Measurements from ENCODE around the gene GALNT9. TPM values are rescaled to one million over a fixed set of nuclear protein-coding genes. Genes with fewer than 3 reads are reported as not detected.

GALNT9 gene
- total RNA-seq, 1 donor from 2014 or later = not detected

DNA sequence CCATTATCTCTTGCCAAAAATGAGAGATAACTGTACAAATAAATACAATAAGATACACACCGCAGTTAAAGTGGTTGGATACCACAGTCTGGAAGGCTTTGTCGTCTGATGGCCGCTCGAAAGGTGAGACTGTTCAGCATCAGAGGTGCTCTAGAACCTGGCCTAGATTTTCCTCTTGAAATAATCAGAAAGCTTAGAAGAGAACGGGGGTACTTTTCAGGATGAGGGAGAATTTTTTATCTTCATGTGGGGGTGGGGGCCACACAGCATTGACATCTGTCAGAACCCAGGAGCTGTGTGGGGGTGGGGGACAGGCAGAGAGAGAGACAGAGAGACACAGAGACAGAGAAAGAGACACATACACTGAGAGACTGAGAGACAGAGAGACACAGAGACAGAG is 90.5 kb downstream of the GALNT9 start:
- Histone ChIP-seq H3K9me3 (replicated peaks) (no peaks in the 10 kb centered on the region), H3K4me3 (no peak overlapping the region), H3K36me3 (no peaks in the 10 kb centered on the region), H3K4me1 (no peaks in the 10 kb centered on the region), H3K27ac (replicated peaks) (no peak overlapping the region), H3K27me3 (ENCODE audit: low read depth) (peaks cover 20% of the 10 kb centered on the region)
- intact Hi-C loops (cut with micrococcal nuclease) = no loop called here
- TF ChIP-seq, protein P1, sequence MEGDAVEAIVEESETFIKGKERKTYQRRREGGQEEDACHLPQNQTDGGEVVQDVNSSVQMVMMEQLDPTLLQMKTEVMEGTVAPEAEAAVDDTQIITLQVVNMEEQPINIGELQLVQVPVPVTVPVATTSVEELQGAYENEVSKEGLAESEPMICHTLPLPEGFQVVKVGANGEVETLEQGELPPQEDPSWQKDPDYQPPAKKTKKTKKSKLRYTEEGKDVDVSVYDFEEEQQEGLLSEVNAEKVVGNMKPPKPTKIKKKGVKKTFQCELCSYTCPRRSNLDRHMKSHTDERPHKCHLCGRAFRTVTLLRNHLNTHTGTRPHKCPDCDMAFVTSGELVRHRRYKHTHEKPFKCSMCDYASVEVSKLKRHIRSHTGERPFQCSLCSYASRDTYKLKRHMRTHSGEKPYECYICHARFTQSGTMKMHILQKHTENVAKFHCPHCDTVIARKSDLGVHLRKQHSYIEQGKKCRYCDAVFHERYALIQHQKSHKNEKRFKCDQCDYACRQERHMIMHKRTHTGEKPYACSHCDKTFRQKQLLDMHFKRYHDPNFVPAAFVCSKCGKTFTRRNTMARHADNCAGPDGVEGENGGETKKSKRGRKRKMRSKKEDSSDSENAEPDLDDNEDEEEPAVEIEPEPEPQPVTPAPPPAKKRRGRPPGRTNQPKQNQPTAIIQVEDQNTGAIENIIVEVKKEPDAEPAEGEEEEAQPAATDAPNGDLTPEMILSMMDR (IDR thresholded peaks at IDR 0.05; ENCODE audit: borderline replicate concordance) = no peak
- no peak for DNase-seq

DNA sequence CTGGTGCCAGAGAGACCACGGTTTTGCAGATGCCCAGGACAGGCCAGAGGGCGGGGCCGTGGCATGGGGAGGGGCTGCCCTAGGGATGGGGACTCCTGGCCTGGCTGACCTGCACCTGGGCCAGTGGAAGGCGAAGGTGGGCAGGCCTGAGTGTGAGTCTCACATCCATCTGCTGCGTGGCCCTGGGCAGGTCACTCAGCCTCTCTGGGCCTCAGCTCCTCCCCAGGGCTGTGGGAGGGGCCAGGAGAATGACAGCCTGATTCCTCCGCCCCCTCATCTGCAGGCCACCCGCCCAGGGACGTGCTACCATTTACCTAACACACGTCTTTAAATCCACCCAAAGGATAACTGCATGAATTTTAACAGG is 90.9 kb downstream of the GALNT9 start:
- DNase-seq = no peak
- intact Hi-C loops (cut with micrococcal nuclease) = no loop called here

DNA sequence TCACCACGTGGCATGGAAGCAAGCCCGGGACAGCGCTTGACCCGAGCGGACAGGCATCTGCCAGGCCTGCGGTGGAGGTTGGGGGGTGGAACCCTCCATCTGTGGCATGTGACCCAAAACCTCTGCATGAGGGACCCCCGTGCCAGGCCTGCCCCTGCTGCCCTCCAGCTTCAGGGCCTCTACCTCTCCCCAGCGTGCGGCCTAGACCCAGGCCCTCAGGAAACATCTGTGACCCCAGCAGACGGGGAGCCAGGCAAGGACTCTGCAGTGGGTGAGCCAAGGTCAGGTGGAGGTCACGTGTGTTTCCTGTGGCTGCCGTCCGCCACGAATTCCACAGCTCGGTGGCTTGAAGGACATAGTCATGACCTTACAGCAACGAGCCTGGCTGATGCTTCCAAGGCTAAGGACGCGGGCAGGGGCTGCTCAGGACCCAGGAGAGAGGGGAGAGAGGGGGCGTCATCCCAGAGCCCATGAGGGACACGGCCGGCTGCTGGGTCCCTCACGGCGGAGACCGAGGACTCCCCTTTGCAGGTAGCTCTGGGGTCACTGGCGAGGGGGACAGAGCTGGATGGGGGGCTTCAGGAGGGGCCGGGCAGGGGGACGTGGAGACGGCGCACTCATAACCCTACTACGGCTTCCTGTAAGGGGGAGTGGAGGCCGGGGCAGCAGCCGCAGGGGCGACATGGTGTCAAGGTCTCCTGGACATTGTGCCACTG is 91.5 kb downstream of the GALNT9 start:
- DNase-seq = no peak
- TF ChIP-seq, protein P1 (IDR thresholded peaks at IDR 0.05; ENCODE audit: borderline replicate concordance) = no peak
- H3K36me3 ChIP-seq = no peaks in the 10 kb centered on the region
- no peaks in the 10 kb centered on the region for H3K4me1 ChIP-seq
- no peak overlapping the region for H3K4me3 ChIP-seq
- H3K9me3 ChIP-seq (replicated peaks) = no peaks in the 10 kb centered on the region
- intact Hi-C loops (cut with micrococcal nuclease) = no loop called here
- no peak overlapping the region for H3K27ac ChIP-seq (replicated peaks)
- H3K27me3 ChIP-seq (ENCODE audit: low read depth) = peaks cover 20% of the 10 kb centered on the region

More for the DNA sequence above, 90.9 kb downstream of the GALNT9 start:
- TF ChIP-seq, protein P1 (IDR thresholded peaks at IDR 0.05; ENCODE audit: borderline replicate concordance) = no peak
- Histone ChIP-seq H3K27me3 (ENCODE audit: low read depth) (peaks cover 20% of the 10 kb centered on the region), H3K9me3 (replicated peaks) (no peaks in the 10 kb centered on the region), H3K27ac (replicated peaks) (no peak overlapping the region), H3K4me1 (no peaks in the 10 kb centered on the region), H3K36me3 (no peaks in the 10 kb centered on the region), H3K4me3 (no peak overlapping the region)

DNA sequence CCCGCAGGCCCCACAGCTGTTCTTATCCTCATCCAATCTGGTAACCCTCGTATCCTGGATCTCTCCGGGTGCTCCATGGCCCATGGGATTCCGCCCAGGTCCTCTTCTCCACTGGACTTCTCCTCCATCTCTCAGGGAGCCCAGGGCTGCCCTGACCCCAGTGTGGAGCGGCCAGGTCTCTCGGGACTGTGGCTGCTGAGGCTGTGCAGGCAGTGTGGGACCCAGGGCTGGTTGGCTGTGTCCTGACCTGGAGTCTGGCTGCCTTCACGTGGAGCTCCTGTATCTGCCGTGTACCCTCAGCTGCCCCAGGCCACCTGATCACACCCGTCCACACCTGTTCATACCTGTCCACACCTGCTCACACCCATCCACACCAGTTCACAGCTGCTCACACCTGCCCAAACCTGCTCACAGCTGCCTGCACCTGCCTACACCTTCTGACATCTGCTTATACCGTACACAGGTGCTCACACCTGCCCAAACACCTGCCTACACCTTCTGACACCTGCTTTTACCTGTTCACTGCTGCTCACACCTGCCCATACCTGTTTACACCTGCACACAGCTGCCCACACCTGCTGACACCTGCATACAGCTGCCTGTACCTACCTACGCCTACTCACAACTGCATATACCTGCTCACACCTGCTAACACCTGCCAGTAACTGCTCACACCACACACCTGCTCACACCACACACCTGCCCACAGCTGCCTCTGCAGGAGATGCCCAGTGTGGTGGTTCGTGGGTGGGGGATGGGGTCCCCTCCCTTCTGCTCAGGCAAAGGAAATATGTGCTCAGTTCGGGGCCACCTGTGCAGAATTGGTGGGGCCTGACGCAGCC is 92.2 kb downstream of the GALNT9 start:
- Histone ChIP-seq H3K4me3 (no peak overlapping the region), H3K4me1 (no peaks in the 10 kb centered on the region), H3K27me3 (ENCODE audit: low read depth) (peaks cover 20% of the 10 kb centered on the region), H3K9me3 (replicated peaks) (no peaks in the 10 kb centered on the region), H3K36me3 (no peaks in the 10 kb centered on the region), H3K27ac (replicated peaks) (no peak overlapping the region)
- TF ChIP-seq, protein P1 (IDR thresholded peaks at IDR 0.05; ENCODE audit: borderline replicate concordance) = no peak
- no peak for DNase-seq
- intact Hi-C loops (cut with micrococcal nuclease) = no loop called here

DNA sequence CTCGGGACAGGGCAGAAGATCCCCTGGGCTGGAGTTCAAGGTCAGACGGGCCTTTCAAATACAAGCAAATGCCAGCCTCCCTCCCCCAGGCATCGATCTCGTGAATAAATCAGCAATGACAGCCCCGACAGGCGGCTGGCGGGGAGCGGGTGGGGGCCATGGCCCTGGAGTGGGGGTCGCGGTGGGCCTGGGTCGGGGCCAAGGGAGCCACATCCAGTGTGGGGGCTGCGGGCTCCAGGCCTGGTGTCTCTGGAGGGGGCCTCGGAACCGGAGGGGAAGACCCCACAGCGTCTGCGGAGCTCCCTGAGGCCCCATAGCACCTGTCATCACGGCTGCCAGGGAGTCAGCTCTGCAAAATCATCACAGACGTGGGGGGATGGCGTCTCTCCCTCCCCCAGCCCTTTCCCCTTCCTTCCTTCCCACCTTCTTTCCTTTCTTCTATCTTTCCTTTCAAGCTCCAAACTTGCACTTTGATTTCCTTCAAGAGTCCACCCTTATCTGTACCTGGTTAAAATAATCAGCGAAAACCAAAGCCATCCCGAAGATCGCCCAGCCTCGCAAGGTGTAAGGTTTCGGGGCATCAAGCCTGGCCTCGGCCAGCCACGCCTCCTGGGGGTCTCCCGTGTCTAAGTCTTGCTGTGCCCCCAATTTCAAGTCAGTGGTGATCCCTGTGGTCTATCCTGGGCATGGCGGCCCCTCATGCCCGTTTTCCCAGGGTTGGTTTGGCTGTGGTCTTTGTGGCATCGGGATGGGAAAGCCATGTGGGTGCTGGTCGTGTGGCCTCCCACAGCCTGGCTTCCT is 93.1 kb downstream of the GALNT9 start:
- Histone ChIP-seq H3K4me3 (no peak overlapping the region), H3K4me1 (no peaks in the 10 kb centered on the region), H3K27me3 (ENCODE audit: low read depth) (peaks cover 20% of the 10 kb centered on the region), H3K27ac (replicated peaks) (no peak overlapping the region), H3K36me3 (no peaks in the 10 kb centered on the region), H3K9me3 (replicated peaks) (no peaks in the 10 kb centered on the region)
- TF ChIP-seq, protein P1 (IDR thresholded peaks at IDR 0.05; ENCODE audit: borderline replicate concordance) = no peak
- DNase-seq = no peak
- intact Hi-C loops (cut with micrococcal nuclease) = no loop called here

All from left ventricle myocardium inferior (tissue), 1 donor.